GM11168 (cell line): ENCODE measurements around the gene ROBO4.

ENCODE experiments used
- in situ Hi-C: fragments of 300-500 bp; cut with MboI; formaldehyde crosslinking; loops from one replicate; pipeline ENCODE4 v1.12.0; 2022; ENCODE audit warnings: low sequenced_read_pairs; ENCODE audit not compliant: unreplicated experiment

Gene ROBO4

DNA sequence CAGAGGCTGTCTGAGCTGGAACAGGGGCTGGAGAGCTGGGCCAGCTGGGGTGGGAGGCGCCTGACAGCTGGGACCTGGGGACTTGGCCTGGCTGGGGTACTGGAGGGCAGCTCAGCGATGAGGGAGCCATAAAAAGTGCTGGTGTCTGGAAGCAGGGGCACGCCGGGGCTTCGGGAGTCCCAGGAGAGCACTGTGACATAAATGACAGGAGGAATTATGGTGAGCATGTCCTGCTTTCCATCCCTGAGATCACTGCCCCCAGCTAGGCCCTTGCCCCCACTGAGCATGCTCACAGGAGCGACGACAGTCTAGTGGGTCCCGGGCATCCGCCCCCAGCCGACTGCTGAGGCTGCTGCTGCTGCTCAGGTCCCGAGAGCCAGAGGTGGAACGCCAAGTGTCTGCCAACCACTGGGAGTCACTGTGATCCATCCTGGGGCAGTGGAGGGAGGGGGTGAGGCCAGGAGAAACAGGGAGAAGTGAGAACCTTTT lies 6.2 kb downstream of the ROBO4 start:
- in situ Hi-C loops = no loop called here

DNA sequence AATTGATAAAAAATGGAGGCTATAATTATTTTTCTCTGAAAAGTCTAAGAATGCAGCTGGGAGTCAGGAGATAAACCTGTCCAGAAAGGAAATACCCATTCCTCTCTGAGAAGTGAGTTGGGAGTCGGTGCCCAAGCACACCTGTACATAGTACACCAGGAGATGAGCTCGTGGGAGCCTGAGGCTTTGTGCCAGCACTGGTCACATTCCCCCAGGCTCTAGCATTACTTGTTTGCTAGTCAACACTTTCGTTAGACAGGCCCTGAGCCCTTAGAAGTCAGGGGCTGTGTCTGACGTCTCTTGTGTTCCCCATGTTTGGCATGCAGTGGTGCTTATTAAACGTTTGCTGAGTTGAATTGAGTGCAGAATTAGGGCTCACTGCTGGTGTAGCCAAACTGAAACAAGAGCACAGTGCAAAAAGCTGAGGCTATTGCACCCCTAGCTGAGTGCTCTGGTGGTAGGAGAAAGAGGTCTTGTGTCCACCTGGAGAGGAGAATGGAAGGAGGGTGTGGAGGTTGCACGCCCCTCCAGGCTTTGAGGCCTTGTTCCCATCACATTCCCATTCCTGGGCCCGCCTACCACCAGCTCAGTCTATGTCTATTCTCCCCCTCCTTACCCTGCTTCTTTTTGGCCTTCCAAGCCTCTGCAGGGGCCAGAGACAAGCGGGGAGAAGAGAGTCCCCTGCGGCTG lies 6.8 kb downstream of the ROBO4 start:
- in situ Hi-C loops = no loop called here

DNA sequence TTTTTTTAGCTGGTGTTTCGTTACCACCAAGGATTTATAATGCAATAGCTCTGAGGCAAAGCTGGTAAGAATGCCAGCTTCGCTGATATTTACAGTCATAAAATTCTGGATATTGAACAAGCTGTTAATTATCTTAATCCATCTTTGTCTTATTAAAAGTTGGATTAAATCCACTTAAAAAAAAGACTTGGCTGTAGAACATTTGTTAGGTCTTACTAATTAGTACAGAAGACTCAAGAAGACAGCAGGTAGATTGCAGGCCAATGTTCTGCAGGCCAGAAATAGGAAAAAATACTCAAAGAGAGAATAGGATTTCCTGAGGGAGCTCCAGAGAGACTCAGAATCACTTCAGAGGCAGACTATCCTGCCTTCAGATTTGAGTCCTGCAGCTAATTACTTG lies 7.5 kb downstream of the ROBO4 start:
- in situ Hi-C loops = no loop called here

GRCh38 chr11:124889191-124890091 lies 8.2 kb downstream of the ROBO4 start:
- in situ Hi-C loops = no loop called here

GRCh38 chr11:124887667-124888013 lies 10.0 kb downstream of the ROBO4 start:
- in situ Hi-C loops = no loop called here

DNA sequence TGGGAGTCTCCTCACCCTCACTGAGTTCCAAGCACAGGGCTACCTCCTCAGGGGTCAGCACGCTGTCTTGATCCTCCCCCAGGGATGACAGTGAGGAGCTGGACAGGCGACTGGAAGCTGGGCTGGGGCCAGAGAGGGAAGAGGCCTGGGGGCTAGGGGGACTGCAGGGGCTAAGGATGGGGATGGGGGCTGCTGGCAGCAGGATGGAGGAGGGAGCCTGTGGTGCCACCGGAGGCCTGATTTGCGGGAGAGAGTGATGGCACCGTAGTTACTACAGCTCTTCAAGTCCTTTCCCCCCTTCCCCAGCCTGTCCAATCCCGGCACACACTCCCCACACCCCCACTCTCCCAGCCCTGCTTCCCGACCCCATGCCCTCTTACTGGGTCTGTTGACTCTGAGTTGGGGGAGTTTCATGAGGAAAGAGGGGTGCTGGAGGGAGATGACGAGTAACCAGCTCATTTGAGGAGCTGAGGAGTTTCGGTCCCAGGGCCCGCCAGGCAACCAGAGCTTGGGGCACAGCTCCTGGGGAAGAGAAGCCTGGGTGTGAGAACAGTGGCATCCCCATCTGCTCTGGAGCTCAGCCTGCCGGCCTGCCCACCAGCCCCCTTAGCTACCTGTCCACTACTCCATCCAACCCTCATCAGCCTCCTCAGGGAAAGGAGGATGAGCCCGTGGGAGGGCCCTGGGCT lies 10.5 kb downstream of the ROBO4 start:
- in situ Hi-C loops = no loop called here

GRCh38 chr11:124886476-124886875 lies 11.2 kb downstream of the ROBO4 start:
- in situ Hi-C loops = no loop called here

- in situ Hi-C loops = no loop called here
These were observed 12.7 kb downstream of the ROBO4 start for GRCh38 chr11:124884869-124885479.

DNA sequence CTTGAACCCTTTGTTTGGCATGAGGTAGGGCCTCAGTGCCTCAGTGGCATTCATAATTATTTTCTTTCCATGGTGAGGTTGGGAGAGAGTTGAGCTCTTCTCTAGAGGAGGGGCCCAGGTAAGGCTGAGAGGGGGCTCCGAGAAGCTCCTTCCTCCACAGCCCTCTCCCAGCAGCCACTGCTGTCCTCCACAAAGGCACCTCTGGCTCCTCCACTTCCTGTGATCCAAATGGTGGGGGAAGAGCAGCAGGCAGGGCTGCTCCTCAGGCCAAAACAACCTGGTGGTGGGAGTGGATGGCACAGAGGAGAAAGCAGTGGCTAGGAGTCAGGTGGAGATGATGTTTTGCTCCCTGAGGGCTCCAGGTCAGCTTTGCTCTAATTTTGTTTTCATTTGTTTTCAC lies 13.3 kb downstream of the ROBO4 start:
- in situ Hi-C loops = no loop called here

DNA sequence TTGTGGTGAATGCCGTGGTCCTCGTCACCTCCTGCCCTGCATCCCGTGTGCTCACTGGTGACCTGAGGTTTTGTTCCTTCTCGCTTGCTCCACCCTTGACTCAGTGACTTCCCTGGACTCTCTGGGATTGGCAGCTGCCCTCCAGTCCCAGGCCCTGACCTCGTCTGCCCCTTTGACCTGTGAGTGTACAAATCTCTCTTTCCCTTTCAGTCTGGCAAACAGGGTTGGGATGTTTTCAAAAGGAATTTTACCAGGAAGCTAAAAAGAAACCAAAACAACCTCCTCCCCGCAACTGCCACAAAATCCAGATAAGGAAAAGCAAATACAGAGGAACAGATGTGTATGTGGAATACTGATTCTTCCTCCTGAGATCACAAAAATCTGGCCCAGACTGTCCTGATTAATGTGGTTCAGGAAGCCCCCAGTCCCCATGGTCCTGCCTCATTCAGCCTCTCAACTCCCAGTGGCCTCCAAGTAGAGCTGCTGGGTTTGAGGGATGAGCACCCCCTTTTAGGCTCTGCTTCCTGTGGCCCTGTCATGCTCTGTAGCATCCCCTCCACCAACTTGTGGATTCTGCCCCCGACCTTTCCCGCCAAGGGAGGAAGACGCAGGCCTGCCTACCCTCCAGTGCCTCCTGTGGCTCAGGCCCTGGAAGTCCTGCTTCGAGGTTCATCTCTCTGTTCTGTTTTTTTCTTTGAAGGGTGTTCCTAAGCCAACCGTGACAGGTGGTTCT lies 15.2 kb downstream of the ROBO4 start:
- in situ Hi-C loops = no loop called here

DNA sequence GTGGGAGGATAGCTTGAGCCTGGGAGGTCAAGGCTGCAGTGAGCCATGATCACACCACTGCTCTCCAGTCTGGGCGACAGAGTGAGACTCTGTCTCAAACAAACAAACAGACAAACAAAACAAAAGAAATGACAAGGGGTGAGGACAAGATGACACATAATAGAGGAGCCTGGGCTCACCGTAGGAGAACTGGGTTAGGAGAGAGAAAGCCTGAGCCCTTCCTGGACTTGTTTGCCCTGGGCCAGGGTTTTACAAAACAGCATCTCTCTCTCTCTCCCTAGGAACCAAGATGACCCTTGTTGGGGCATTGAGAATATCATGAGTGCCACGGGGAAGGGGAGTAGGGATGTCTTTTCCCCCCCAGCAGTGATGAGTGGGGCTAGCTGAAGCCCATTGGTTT lies 16.7 kb downstream of the ROBO4 start:
- in situ Hi-C loops = no loop called here

DNA sequence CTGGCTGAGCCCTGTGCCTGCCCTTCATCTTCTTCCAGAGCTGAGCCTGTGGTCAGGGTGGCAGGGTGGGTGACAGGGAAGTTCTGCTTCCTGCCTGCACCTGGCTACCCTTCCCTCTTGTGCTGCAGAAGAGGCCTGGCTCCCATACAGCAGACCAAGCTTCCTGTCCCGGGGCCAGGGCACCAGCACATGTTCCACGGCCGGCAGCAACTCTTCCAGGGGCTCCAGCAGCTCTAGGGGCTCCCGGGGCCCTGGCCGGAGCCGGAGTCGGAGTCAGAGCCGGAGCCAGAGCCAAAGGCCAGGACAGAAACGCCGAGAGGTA lies 17.4 kb downstream of the ROBO4 start:
- in situ Hi-C loops = no loop called here

DNA sequence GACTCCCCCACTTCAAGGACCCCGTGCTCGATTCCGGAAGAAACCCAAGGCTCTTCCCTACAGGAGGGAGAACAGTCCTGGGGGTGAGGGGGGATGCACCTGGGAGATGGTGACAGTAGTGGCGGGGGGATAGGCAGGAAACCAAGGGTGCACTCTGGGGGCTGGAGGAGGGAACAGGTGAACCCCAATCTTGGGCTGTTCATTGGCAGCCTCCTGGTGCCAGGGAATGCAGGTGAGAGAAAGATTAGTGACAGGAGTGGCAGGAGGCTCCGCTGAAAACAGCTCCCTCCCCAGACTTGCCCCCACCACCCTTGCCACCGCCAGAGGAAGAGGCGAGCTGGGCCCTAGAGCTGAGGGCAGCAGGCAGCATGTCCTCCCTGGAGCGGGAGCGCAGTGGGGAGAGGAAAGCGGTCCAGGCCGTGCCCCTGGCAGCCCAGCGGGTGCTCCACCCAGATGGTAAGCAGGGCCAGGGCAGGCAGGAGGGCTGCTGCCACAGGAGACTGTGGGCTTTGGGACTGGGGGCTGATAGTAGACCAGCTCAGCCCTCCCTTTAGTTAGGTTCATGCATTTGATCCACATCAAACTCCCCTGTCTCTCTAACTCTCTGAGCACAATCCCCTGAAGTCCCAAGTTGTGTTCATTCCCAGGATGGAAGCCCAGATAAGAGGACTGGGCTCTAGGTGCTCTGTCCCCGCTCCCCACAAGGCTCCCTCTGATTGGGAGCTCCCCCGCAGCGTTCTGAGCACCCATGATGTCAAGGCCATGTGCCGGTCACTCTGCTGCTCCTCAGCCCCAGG lies 18.0 kb downstream of the ROBO4 start:
- in situ Hi-C loops = no loop called here

GRCh38 chr11:124878759-124879492 lies 18.7 kb downstream of the ROBO4 start:
- in situ Hi-C loops = no loop called here

GRCh38 chr11:124877910-124878758 lies 19.5 kb downstream of the ROBO4 start:
- in situ Hi-C loops = no loop called here

GRCh38 chr11:124877631-124877909 lies 20.1 kb downstream of the ROBO4 start:
- in situ Hi-C loops = no loop called here

DNA sequence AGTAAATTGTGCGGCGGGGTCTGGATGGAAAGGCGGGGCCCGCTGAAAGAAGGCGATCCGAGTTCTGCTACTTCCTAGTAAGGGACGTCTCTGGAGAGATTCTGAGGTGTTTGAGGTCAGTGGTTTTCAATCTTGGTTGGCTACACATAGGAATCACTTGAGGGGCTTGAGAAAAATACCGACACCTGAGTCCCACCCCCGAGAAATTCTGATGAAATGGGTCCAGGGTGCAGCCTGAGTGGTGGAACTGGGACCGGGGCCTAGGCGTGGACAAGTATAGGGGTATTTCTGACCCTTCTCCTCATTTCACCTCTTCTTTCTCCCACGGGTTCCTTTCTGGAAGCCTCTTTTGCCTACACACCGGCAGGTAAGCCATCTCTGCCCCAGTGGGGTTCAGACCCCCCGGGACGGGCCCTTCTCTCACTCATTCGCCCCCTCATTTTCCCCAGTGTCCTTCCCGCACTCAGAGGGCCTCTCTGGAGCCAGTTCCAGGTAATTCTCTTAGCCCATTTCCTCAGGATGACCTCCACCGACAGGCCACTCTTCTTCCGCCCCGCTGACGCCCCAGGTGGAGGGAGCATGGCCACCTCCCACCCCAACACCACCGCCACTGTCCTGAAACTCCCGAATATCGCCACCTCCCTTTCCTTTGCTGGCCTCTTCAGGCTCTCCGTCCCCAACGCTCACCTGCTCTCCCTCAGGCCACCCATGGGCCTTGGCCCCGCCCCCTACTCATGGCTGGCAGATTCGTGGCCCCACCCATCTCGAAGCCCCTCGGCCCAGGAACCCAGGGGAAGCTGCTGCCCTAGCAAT lies 20.6 kb downstream of the ROBO4 start:
- in situ Hi-C loops = no loop called here
